ENCODE data around the gene XK. TPM values are rescaled to one million over a fixed set of nuclear protein-coding genes. Genes with fewer than 3 reads are reported as not detected.
A peak's percentile ranks its signal among the peaks of the same experiment; 100 is the strongest.

Gene XK
- total and polyA plus RNA-seq, 12 donors = 1.8 to 10.1 (median 7.2) TPM

DNA sequence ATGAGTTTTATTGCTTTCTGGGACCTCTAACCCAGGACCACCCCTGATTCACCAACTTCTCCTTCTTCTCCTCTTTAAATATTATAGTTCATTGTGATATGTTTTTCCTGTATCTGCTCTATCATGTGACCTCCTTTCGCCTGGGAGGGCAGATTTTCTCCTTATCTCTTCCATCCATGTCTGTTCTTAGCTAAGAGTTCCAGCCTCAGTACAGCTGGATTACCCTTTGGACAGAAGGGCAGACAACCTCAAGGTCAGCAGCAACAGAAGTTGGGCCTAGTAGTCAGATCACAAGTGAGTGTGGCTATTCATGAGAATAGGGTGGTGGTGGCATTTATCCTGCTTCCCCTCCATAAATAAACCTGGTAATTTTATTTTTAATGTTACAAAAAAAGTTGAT, 5.7 kb upstream of the XK start:
- no peak overlapping the region for H3K4me3 ChIP-seq
- peaks cover 0 to 23% (median 0%) of the 10 kb centered on the region in 7 donors for H3K27me3 ChIP-seq
- H3K27ac ChIP-seq = no peak overlapping the region
- TF ChIP-seq, protein P1, sequence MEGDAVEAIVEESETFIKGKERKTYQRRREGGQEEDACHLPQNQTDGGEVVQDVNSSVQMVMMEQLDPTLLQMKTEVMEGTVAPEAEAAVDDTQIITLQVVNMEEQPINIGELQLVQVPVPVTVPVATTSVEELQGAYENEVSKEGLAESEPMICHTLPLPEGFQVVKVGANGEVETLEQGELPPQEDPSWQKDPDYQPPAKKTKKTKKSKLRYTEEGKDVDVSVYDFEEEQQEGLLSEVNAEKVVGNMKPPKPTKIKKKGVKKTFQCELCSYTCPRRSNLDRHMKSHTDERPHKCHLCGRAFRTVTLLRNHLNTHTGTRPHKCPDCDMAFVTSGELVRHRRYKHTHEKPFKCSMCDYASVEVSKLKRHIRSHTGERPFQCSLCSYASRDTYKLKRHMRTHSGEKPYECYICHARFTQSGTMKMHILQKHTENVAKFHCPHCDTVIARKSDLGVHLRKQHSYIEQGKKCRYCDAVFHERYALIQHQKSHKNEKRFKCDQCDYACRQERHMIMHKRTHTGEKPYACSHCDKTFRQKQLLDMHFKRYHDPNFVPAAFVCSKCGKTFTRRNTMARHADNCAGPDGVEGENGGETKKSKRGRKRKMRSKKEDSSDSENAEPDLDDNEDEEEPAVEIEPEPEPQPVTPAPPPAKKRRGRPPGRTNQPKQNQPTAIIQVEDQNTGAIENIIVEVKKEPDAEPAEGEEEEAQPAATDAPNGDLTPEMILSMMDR (IDR thresholded peaks at IDR 0.05) = no peak
- no peaks in the 10 kb centered on the region for H3K9me3 ChIP-seq
- intact Hi-C loops (cut with DNase I) = no loop called here
- DNase-seq = no peak
- ATAC-seq = no peak
- 41 to 44% methylated on average over 1 of the region's 1 CpG for WGBS, 2 donors
- peaks cover 0 to 4% (median 0%) of the 10 kb centered on the region in 9 donors for H3K4me1 ChIP-seq
- H3K36me3 ChIP-seq = no peaks in the 10 kb centered on the region

DNA sequence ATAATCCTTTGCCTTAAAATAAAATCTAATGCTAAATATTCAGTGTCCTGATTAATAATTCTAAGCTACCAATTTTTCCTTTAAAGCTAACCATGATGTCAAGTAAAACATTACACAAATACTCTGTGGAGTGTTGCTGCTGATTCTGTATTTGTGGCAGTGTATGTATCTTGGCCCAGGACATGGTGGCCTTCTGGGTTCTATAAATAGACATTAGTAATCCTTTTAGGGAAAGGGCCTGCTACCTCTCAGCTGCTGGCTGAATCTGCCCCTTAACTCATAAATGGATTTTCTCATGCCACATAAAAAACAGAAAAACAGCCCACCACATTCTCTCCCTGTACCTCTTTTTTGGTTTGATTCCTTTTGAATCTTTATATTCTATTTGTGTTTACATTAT, 1.2 kb upstream of the XK start:
- intact Hi-C loops (cut with DNase I) = no loop called here
- TF ChIP-seq, protein P1 (IDR thresholded peaks at IDR 0.05) = no peak
- Histone ChIP-seq H3K27me3 (peaks cover 0 to 26% (median 0%) of the 10 kb centered on the region in 7 donors), H3K4me1 (peaks cover 0 to 8% (median 0%) of the 10 kb centered on the region in 9 donors), H3K4me3 (no peak overlapping the region), H3K36me3 (no peaks in the 10 kb centered on the region), H3K27ac (peak overlapping the region; percentile 13 to 83 (median 74)), H3K9me3 (no peaks in the 10 kb centered on the region)
- peak; percentile 64 to 94 (median 84) for ATAC-seq
- DNase-seq = no peak

DNA sequence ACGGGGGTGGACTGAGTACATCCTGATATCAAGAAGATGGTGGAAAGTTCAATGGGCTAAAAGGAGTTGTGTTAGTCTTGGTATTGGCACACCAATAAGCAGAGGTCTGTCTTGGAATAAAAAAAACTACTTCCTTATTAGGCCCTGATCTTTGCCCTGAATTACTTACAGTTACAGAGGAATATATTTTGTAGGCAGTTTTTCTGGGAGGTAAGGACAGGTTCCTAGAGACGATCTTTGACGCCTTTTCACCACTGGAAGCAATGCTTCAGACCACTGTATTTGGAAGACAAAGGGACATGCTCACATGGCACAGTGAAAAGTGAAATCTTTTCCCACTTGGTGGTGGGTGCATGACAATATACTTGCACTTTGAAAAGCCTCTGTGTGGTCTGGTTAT, 618 bp upstream of the XK start:
- peak overlapping the region in 3 of 10 donors; percentile 52 to 54 (median 53) for H3K4me3 ChIP-seq
- 65 to 74% methylated on average over 3 of the region's 3 CpGs for WGBS, 2 donors
- peak overlapping the region; percentile 13 to 83 (median 74) for H3K27ac ChIP-seq
- no peaks in the 10 kb centered on the region for H3K9me3 ChIP-seq
- H3K4me1 ChIP-seq = peaks cover 0 to 8% (median 0%) of the 10 kb centered on the region in 9 donors
- intact Hi-C loops (cut with DNase I) = no loop called here
- H3K36me3 ChIP-seq = no peaks in the 10 kb centered on the region
- peak in 4 of 8 donors; percentile 20 to 40 (median 24) for ATAC-seq
- H3K27me3 ChIP-seq = peaks cover 0 to 25% (median 0%) of the 10 kb centered on the region in 7 donors
- TF ChIP-seq, protein P1 (IDR thresholded peaks at IDR 0.05) = no peak
- no peak for DNase-seq

DNA sequence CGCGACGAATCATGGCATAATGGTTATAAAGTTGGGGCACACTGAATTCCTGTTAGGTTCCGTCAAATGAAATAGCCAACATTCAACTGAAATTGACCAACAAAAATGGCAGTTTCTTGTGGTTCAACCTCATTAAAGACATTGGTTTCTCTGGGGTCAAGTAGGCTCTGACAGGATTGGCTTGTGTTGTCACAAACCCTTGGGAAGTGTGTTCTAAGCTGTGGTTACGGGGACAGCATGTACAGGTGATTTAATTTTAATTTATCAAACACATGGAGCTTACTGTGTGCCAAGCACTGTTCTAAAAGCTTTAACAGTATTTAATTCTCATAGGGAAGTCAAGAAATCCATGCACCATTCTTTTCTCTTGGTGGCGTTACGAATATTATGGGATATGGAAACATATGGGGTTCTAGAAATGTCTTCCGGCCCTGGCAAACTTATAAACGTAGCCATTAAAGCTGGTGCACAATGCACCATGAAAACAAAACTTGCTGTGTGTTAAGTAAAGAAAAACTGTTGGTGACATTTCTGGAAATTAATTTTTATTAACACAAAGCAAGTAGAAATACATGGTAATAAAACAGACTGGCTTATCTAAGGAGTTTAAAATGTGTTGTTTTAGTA, 891 bp downstream of the XK start:
- Histone ChIP-seq H3K4me3 (peak overlapping the region in 9 of 10 donors; percentile 37 to 54 (median 51)), H3K9me3 (no peaks in the 10 kb centered on the region), H3K27ac (peak overlapping the region; percentile 60 to 83 (median 74)), H3K4me1 (peaks cover 0 to 8% (median 0%) of the 10 kb centered on the region in 9 donors), H3K27me3 (peaks cover 0 to 23% (median 0%) of the 10 kb centered on the region in 7 donors), H3K36me3 (no peaks in the 10 kb centered on the region)
- DNase-seq (no peak), ATAC-seq (peak in 1 of 8 donors; percentile 60)
- intact Hi-C loops (cut with DNase I) = no loop called here
- TF ChIP-seq, protein P1 (IDR thresholded peaks at IDR 0.05) = no peak
- 61 to 64% methylated on average over 9 of the region's 9 CpGs for WGBS, 2 donors
